Measurements from ENCODE around the gene GTSF1L.

The GTSF1L gene

GRCh38 chr20:43726811-43727338 is at the start of gene GTSF1L:
GTSF1L (minus strand) TSS chr20:43727002; CDS start chr20:43726694, 308 bp downstream.
- peak; percentile 55 to 95 for DNase-seq (ENCODE audit: low read depth in 2 of 2)
- no peak within 1 kb of the TSS for H3K4me3 ChIP-seq (replicated peaks in 1 of 2; ENCODE audit: low read depth in 2 of 2, low read length in 2 of 2)
- no peak for TF ChIP-seq CTCF (IDR thresholded peaks at IDR 0.05; ENCODE audit: low read depth, low read length)

GRCh38 chr20:43774754-43775153 is 48.0 kb upstream of the GTSF1L start:
- TF ChIP-seq CTCF (IDR thresholded peaks at IDR 0.05; ENCODE audit: low read depth, low read length), result no peak
- DNase-seq (ENCODE audit: low read depth in 2 of 2), result no peak
- H3K4me3 ChIP-seq (replicated peaks in 1 of 2; ENCODE audit: low read depth in 2 of 2, low read length in 2 of 2), result no peak overlapping the region

GRCh38 chr20:43771503-43772190 is 44.8 kb upstream of the GTSF1L start:
- no peak for DNase-seq (ENCODE audit: low read depth in 2 of 2)
- no peak overlapping the region for H3K4me3 ChIP-seq (replicated peaks in 1 of 2; ENCODE audit: low read depth in 2 of 2, low read length in 2 of 2)
- TF ChIP-seq CTCF (IDR thresholded peaks at IDR 0.05; ENCODE audit: low read depth, low read length), result no peak

- no peak for TF ChIP-seq CTCF (IDR thresholded peaks at IDR 0.05; ENCODE audit: low read depth, low read length)
These were observed 43.5 kb upstream of the GTSF1L start for GRCh38 chr20:43770342-43770741.

GRCh38 chr20:43767686-43768474 is 41.1 kb upstream of the GTSF1L start:
- peak; percentile 42 to 50 for DNase-seq (ENCODE audit: low read depth in 2 of 2)
- H3K4me3 ChIP-seq (replicated peaks in 1 of 2; ENCODE audit: low read depth in 2 of 2, low read length in 2 of 2), result no peak overlapping the region
- TF ChIP-seq CTCF (IDR thresholded peaks at IDR 0.05; ENCODE audit: low read depth, low read length), result no peak

More at GRCh38 chr20:43770342-43770741, 43.5 kb upstream of the GTSF1L start:
- DNase-seq (ENCODE audit: low read depth in 2 of 2), result no peak
- no peak overlapping the region for H3K4me3 ChIP-seq (replicated peaks in 1 of 2; ENCODE audit: low read depth in 2 of 2, low read length in 2 of 2)

- no peak for DNase-seq (ENCODE audit: low read depth in 2 of 2)
- H3K4me3 ChIP-seq (replicated peaks in 1 of 2; ENCODE audit: low read depth in 2 of 2, low read length in 2 of 2), result no peak overlapping the region
- TF ChIP-seq CTCF (IDR thresholded peaks at IDR 0.05; ENCODE audit: low read depth, low read length), result no peak
These were observed 40.1 kb upstream of the GTSF1L start for GRCh38 chr20:43766917-43767316.
